Measurements from ENCODE around the gene OR51E1.

The OR51E1 gene

GRCh38 chr11:4643682-4644081 is at the start of gene OR51E1:
Gene OR51E1, plus strand, starts transcription at chr11:4643982. Its CDS starts 8,545 bp downstream, at chr11:4652527.
- H3K27me3 ChIP-seq (ENCODE audit: low read depth): no peaks in the 10 kb centered on the region

GRCh38 chr11:4605057-4605456 is 38.7 kb upstream of the OR51E1 start:
- Histone ChIP-seq H3K36me3 (replicated peaks) (no peaks in the 10 kb centered on the region; the same call in 1 of the 2 replicates), H3K4me1 (peaks cover 7% of the 10 kb centered on the region), H3K4me3 (no peak overlapping the region), H3K27me3 (ENCODE audit: low read depth) (no peaks in the 10 kb centered on the region), H3K9me3 (0 out of 2 replicates have a peak, but pooled peaks cover 3% of the 10 kb centered on the region)
- in situ Hi-C loops (cut with MboI; ENCODE audit: low sequenced_read_pairs): no loop called here
- no peak for DNase-seq (ENCODE audit: low spot score in 2 of 2)

More at GRCh38 chr11:4643682-4644081, at the start of gene OR51E1:
- H3K36me3 ChIP-seq (replicated peaks): no peaks in the 10 kb centered on the region
- no peaks in the 10 kb centered on the region for H3K4me1 ChIP-seq
- no peak within 1 kb of the TSS for H3K4me3 ChIP-seq
- no peak for DNase-seq (ENCODE audit: low spot score in 2 of 2)
- no peaks in the 10 kb centered on the region for H3K9me3 ChIP-seq
- in situ Hi-C loops (cut with MboI; ENCODE audit: low sequenced_read_pairs): loop anchor here (25.0 kb wide), 2 partner anchors 744 to 1169 kb away; partner anchors contain the start of genes OR51M1 and OR52N2

- Histone ChIP-seq H3K27me3 (ENCODE audit: low read depth) (no peaks in the 10 kb centered on the region), H3K9me3 (0 out of 2 replicates have a peak, but pooled peaks cover 3% of the 10 kb centered on the region), H3K4me1 (peaks cover 7% of the 10 kb centered on the region), H3K36me3 (replicated peaks) (no peaks in the 10 kb centered on the region; the same call in 1 of the 2 replicates), H3K4me3 (no peak overlapping the region)
- DNase-seq (ENCODE audit: low spot score in 2 of 2): no peak
- in situ Hi-C loops (cut with MboI; ENCODE audit: low sequenced_read_pairs): no loop called here
Observed at GRCh38 chr11:4606231-4607015, 37.4 kb upstream of the OR51E1 start.

- peaks cover 7% of the 10 kb centered on the region for H3K4me1 ChIP-seq
- DNase-seq (ENCODE audit: low spot score in 2 of 2): no peak
- 0 out of 2 replicates have a peak, but pooled peaks cover 3% of the 10 kb centered on the region for H3K9me3 ChIP-seq
- H3K4me3 ChIP-seq: peak overlapping the region; percentile 59
- H3K36me3 ChIP-seq (replicated peaks): no peaks in the 10 kb centered on the region; the same call in 1 of the 2 replicates
- in situ Hi-C loops (cut with MboI; ENCODE audit: low sequenced_read_pairs): no loop called here
- H3K27me3 ChIP-seq (ENCODE audit: low read depth): no peaks in the 10 kb centered on the region; the same call in 1 of the 2 replicates
Observed at GRCh38 chr11:4607096-4607495, 36.7 kb upstream of the OR51E1 start.

- peak; percentile 84 to 95 for DNase-seq (ENCODE audit: low spot score in 2 of 2)
- Histone ChIP-seq H3K9me3 (0 out of 2 replicates have a peak, but pooled peaks cover 3% of the 10 kb centered on the region), H3K4me1 (peaks cover 7% of the 10 kb centered on the region), H3K27me3 (ENCODE audit: low read depth) (no peaks in the 10 kb centered on the region; the same call in 1 of the 2 replicates), H3K4me3 (peak within 1 kb of the TSS; percentile 59), H3K36me3 (replicated peaks) (no peaks in the 10 kb centered on the region; the same call in 1 of the 2 replicates)
- in situ Hi-C loops (cut with MboI; ENCODE audit: low sequenced_read_pairs): no loop called here
Observed at GRCh38 chr11:4607781-4608666, 35.8 kb upstream of the OR51E1 start, which contains the start of gene TRIM68. Gene TRIM68, minus strand, starts transcription at chr11:4608231. Its CDS starts 2,727 bp downstream, at chr11:4605504.

DNA sequence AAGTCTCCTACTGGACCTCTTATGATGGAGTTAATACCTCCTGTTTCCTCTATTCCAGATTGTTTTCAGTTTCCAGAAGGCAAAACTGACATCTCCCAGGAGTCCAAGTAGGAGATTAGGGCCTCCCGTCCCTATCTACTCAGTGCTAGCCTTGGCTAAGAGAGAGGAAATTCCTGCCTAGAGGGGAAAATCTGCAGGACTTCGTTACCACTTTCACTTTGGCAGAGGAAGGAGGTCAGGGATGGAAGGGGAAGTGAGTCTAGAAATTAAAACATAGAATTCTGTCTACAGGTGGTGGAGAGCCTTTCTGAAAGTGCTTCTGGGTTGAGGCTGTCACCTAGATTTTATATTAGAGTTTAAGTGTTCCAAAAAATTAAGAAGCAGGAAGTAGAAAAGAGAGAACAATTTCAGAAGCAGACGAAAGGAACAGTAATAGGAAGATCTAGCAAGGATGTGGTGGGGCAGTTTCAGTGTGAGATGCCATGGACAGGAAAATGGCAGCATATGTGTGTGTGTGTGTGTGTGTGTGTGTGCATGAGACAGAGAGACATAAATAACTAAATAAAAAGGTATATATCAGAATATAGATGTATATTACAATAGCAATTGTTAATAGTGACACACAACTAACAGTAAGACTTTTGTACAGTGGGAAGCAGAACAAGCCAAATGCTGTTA is 33.4 kb upstream of the OR51E1 start:
- DNase-seq (ENCODE audit: low spot score in 2 of 2): no peak
- Histone ChIP-seq H3K4me3 (no peak overlapping the region), H3K36me3 (replicated peaks) (no peaks in the 10 kb centered on the region), H3K27me3 (ENCODE audit: low read depth) (no peaks in the 10 kb centered on the region; the same call in 1 of the 2 replicates), H3K9me3 (0 out of 2 replicates have a peak, but pooled peaks cover 3% of the 10 kb centered on the region), H3K4me1 (peaks cover 7% of the 10 kb centered on the region)
- in situ Hi-C loops (cut with MboI; ENCODE audit: low sequenced_read_pairs): no loop called here

- no peaks in the 10 kb centered on the region for H3K36me3 ChIP-seq (replicated peaks)
- in situ Hi-C loops (cut with MboI; ENCODE audit: low sequenced_read_pairs): no loop called here
- H3K4me3 ChIP-seq: no peak overlapping the region
- no peaks in the 10 kb centered on the region; the same call in 1 of the 2 replicates for H3K27me3 ChIP-seq (ENCODE audit: low read depth)
- peaks cover 5% of the 10 kb centered on the region for H3K4me1 ChIP-seq
- 0 out of 2 replicates have a peak, but pooled peaks cover 3% of the 10 kb centered on the region for H3K9me3 ChIP-seq
- no peak for DNase-seq (ENCODE audit: low spot score in 2 of 2)
Observed at GRCh38 chr11:4611986-4612385, 31.8 kb upstream of the OR51E1 start.

DNA sequence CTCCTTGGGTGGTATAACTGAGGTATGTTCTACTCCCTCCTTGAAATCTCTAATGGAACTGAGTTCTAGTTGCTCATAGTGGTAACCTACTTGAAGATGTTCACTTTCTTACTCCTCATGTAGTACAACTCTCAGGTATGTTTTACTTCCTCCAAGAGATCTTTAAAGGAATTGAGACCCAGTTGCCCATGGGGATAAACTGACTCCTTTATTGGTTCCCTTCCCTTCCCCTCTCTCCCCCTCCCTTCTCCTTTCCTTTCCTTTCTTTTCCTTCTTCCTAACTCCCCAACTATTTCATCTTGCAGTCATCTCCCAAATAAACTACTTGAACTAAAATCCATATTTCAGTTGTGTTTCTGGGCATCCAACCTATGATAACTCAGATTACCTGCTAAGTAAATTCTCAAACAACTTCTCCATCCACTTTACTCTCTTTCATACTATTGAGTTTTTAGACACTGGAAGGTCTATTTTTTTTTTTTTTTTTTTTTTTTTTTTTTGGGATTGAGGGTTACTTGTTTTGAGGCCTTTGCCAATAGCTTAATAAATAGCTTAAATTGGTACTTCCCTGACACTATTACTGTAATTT is 27.8 kb upstream of the OR51E1 start:
- no peak for DNase-seq (ENCODE audit: low spot score in 2 of 2)
- no peaks in the 10 kb centered on the region for H3K9me3 ChIP-seq
- no peaks in the 10 kb centered on the region; the same call in 1 of the 2 replicates for H3K27me3 ChIP-seq (ENCODE audit: low read depth)
- in situ Hi-C loops (cut with MboI; ENCODE audit: low sequenced_read_pairs): no loop called here
- H3K4me1 ChIP-seq: no peaks in the 10 kb centered on the region
- H3K4me3 ChIP-seq: no peak overlapping the region
- no peaks in the 10 kb centered on the region for H3K36me3 ChIP-seq (replicated peaks)

- no peak for DNase-seq (ENCODE audit: low spot score in 2 of 2)
- H3K4me3 ChIP-seq: no peak overlapping the region
- H3K36me3 ChIP-seq (replicated peaks): no peaks in the 10 kb centered on the region
- in situ Hi-C loops (cut with MboI; ENCODE audit: low sequenced_read_pairs): no loop called here
- H3K27me3 ChIP-seq (ENCODE audit: low read depth): no peaks in the 10 kb centered on the region
- H3K4me1 ChIP-seq: no peaks in the 10 kb centered on the region
- H3K9me3 ChIP-seq: no peaks in the 10 kb centered on the region
Observed at GRCh38 chr11:4619514-4619913, 24.3 kb upstream of the OR51E1 start.

DNA sequence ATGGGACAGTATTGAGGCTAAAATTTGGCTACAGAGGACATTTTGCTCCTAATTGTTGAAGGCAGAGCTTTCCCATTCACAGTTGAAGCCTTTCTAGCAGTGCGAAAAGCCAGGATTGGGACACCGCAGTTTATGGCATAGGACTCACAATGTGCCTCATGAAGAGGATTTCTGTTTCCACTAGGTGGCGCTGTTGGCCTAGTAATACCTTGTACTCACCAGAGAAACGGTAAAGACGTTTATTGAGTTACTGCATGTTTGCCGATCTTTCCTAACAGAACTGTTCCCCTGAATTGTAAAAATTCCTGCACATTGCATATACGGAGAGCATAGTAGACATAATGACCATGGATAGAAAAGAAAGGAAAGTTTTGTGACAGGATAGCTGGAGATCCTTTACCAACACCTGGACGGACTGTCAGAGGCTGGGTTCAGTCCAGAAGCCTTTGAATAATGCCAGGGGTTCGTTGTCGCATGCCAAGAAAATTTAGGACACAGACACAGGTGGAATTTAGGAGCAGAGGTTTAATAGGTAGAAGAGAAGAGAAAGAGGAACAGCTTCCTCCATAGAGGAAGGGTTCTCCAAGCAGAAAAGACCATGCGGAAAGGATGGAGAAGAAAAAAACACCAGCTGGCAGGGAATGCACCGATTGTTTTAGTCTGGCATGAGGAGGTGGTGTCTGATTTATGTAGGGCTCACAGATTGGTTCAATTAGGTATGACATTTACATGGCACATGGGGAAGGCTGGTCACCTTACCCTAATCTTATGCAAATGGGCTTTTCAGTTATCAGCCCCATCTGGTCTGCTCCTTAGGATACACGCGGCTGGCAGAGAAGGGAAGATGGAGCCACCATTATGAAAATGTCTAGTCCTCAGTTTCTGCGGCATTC is 17.3 kb upstream of the OR51E1 start:
- Histone ChIP-seq H3K4me3 (no peak overlapping the region), H3K4me1 (peaks cover 5% of the 10 kb centered on the region; the same call in 1 of the 2 replicates), H3K27me3 (ENCODE audit: low read depth) (no peaks in the 10 kb centered on the region), H3K9me3 (peaks cover 3% of the 10 kb centered on the region; the same call in 1 of the 2 replicates), H3K36me3 (replicated peaks) (no peaks in the 10 kb centered on the region)
- DNase-seq (ENCODE audit: low spot score in 2 of 2): peak; percentile 65 to 89
- in situ Hi-C loops (cut with MboI; ENCODE audit: low sequenced_read_pairs): loop anchor here (25.0 kb wide), 2 partner anchors 761 to 1186 kb away; partner anchors contain the start of genes OR51M1 and OR52N2

GRCh38 chr11:4636136-4636535 is 7.6 kb upstream of the OR51E1 start:
- Histone ChIP-seq H3K4me1 (no peaks in the 10 kb centered on the region), H3K27me3 (ENCODE audit: low read depth) (peaks cover 3% of the 10 kb centered on the region), H3K4me3 (no peak overlapping the region), H3K36me3 (replicated peaks) (no peaks in the 10 kb centered on the region), H3K9me3 (no peaks in the 10 kb centered on the region)
- in situ Hi-C loops (cut with MboI; ENCODE audit: low sequenced_read_pairs): loop anchor here (10.0 to 25.0 kb wide), 4 partner anchors 189 to 1176 kb away; partner anchors contain the start of genes OR51F2, OR51M1 and OR52N2
- no peak for DNase-seq (ENCODE audit: low spot score in 2 of 2)
